A172 (cell line): Measurements from ENCODE around the gene CDC45. TPM values are rescaled to one million over a fixed set of nuclear protein-coding genes. Genes with fewer than 3 reads are reported as not detected.

Source experiments
- DNase-seq: peaks from one replicate; pipeline ENCODE4 v3.0.0-alpha.2; 2015; ENCODE audit warnings: low spot score
- total RNA-seq: library from RNA; depleted of rRNA; stranded (reverse); fragments of >200 nt; shearing (Covaris generic); gene quantifications from 2 replicates; pipeline ENCODE4 v1.2.3, GENCODE V29; 2014

Gene CDC45
- total RNA-seq, 1 experiment from 2014 or later = 45.7 TPM

GRCh38 chr22:19515654-19516377, 36.1 kb downstream of the CDC45 start:
- no peak for DNase-seq

- DNase-seq = no peak
Measured at GRCh38 chr22:19516378-19517170, 36.9 kb downstream of the CDC45 start.

DNA sequence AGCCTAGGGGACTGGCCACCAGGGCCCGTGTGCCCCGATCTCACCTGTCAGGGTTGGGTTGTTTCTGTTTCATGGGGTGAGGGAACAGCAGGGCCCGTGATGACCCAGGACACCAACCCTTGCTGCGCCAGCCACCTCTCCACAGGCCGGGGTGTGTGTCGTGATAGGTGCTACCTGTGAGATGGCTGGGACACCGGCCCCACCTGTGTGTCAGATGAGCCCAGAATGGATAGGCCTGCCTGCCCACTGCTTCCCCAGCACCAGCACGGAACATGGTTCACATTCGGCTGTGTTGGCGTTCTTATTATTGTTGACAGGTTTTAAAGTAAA, 37.4 kb downstream of the CDC45 start:
- DNase-seq = no peak

- DNase-seq = no peak
Measured at GRCh38 chr22:19517919-19518611, 38.3 kb downstream of the CDC45 start.

DNA sequence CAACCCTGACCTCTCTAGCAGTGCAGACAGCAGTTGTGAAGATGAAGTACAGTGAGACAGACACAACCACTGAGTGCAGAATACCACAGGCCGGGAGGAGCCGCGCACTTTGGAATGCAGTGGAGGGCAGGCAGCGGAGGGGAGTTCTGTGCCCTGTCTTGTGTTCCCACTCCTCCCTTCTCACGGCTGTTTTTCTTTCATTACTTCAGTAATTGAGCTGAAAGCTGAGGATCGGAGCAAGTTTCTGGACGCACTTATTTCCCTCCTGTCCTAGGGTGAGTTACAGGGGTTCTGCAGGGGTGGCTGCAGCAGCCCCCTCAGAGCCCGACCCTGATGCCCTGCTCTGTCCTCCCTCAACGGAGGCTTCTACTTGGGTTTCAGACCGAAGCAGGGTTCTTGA, 38.9 kb downstream of the CDC45 start:
- no peak for DNase-seq

DNA sequence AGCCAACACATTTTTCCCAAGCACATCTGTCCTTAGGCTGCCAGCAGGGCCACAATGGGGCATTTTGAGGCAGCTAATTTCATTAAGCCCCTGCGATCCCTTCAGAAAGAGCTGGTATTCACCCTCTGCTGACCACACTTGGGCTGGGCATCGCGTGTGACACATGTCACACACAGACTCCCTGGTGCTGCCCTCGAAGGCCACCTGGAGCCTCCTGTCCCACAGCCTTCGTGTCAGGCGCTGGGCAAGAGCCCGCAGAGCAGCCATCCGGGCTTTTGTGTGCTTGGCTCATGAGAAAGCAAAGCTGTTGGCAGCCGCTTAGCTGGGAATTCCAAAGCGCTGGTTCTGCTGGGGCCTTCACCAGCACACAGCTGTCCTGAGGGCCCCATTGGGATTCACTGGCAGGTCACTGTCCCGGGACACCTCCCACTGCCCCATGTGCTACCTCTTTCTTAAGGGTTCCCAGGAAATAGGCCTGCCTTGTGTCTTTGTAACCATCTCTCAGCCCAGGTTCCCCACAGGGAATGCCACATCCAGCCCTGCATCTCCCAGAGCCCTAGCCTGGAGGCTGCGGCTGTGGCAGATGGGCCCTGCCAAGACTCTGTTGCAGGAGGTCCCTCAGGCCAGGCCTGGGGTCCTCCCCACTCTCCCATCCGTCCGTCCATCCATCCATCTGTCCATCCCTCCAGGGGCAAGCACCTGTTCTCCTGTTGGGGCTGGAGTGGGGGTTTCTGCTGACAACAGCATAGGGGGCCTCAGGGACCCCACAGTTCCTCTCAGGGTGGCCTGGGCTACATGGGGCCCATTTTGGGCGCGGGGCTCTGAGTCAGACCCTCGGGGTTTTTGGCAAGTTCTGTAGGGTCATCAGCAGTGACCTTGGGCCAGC, 39.6 kb downstream of the CDC45 start:
- no peak for DNase-seq

DNA sequence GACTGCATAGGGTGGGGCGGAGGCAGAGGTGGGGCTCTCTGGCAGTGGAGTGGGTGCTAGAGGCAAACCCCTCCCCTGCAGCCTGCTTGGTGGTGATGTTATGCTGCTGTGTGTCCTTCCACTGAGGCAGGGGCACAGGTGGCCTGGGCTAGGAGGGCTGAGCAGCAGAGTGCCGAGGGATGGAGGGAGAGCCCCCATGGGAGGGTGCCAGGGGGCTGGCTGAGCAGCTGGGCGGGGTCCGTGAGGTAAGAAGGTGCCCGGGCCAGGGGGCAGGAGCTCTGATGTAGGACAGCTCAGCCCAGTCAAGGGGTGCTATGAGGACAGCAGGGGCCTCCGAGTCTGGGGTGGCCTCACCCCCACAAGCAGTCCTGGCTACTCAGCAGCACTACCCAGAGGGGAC, 40.3 kb downstream of the CDC45 start:
- DNase-seq = no peak

- DNase-seq = no peak
Measured at GRCh38 chr22:19520566-19521305, 41.0 kb downstream of the CDC45 start.

- no peak for DNase-seq
Measured at GRCh38 chr22:19522190-19522880, 42.6 kb downstream of the CDC45 start.

- DNase-seq = no peak
Measured at GRCh38 chr22:19522881-19523239, 43.1 kb downstream of the CDC45 start.

GRCh38 chr22:19523240-19524169, 43.8 kb downstream of the CDC45 start:
- DNase-seq = no peak

DNA sequence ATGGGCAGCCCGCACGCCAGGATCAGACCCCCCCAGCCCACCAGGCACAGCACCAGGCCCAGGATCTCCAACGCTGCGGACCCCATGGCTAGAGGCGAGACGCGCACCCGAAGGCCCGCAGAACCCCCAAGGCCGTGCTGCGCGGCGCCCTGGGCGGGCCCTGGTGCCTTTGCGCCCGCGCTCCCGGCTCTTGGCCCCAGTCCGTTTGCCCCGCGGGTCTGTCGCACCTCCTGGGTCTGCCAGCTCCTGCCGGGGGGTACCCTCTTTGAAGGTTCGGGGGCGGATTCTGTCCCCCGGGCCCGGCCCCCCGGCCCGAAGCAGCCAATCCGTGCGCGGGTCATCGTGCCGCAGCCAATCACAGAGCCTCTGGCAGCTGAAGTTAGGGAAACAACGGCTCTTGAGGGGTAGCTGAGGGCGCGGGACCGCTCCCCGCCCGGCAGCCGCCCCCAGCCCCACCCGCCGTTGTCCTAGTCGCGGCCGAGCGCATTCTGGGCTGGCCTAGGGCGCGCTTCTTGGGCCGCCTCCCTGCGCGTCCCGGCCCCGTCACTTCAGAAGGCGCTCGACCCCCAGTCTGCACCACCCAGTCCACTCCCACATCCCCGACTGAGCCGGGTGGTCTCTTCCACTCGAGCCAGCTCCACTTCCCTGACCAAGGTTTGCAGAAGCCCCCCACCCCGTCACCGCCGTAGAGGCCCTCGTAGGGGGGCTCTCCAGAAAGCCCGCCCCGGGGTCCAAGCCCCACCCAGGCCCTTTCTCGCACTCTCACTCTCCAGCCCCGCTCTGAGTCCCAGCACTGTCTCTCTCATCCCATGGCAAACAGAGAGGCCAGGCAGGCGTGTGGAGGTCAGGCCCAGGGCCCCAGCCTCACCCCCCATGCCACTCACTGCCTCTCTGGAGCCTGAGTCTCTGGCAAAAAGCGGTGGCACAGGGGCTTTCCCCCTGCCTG, 44.7 kb downstream of the CDC45 start, which contains the start of gene CLDN5:
Gene CLDN5, minus strand, starts transcription at position 241 of the 946 bp plus-strand sequence. Its CDS starts 155 bp downstream, at position 86.
- no peak for DNase-seq

DNA sequence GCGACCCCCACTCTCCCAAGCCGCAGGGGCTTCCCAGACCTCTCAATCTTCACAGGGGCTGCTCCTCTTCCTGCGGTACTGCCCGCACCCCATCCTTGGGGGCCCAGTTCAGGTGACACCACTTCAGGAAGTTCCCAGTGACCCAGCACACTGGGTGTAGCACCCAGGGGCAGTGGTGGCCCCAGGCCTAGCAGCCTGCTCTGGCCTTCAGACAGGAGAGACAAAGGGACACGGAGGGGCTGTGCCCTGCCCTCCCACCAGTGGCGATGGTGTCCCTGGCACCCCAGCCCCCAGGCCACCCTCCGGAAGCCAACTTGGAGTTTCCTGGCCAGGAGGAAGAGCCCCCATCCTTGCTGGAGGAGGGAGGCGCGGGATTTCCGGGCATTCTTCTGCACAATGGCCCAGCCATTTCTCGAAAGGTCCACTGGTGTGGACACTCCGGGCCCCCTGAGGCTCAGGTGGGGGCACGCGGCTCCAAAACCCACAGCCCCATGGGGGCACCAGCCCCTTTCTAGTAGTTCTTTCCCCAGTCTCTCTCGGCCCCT, 45.5 kb downstream of the CDC45 start:
- no peak for DNase-seq

- DNase-seq = no peak
Measured at GRCh38 chr22:19525666-19526065, 45.9 kb downstream of the CDC45 start.

DNA sequence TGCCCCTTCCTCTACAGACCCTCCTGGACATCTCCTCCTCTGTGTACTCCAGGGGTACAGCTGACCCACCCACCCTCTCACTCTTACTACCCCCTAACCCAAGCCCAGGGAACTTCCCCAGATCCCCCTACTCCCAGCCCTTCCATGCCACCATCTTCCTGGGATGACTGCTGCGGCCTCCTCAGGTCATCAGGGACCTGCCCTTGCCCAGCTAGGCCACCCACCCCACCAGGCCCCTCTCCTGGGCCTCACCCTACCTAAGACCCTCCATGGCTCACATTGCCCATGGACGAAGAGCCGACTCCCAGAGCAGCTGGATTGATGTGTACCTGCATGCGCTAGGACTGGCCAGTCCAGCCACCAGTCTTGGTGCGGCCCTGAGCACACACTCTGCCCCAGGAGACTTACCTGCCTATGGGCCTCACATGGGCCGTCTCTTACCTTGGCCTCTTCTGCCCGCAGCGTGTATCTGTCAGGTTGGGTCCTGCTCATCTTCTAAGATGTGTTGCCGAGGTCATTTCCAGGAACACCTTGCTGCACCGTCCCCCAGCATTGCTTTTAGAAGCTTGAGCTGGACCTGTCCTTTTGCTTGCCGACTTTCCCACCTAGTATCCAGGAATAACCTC, 46.5 kb downstream of the CDC45 start:
- DNase-seq = no peak

- DNase-seq = no peak
Measured at GRCh38 chr22:19526702-19527111, 47.0 kb downstream of the CDC45 start.

- DNase-seq = no peak
Measured at GRCh38 chr22:19527321-19527721, 47.6 kb downstream of the CDC45 start.
